ENCODE data around the gene TGFBR3.

Gene TGFBR3

GRCh38 chr1:91716339-91716738 is 169.6 kb downstream of the TGFBR3 start:
- DNase-seq (ENCODE audit: low read depth, low spot score) = no peak

DNA sequence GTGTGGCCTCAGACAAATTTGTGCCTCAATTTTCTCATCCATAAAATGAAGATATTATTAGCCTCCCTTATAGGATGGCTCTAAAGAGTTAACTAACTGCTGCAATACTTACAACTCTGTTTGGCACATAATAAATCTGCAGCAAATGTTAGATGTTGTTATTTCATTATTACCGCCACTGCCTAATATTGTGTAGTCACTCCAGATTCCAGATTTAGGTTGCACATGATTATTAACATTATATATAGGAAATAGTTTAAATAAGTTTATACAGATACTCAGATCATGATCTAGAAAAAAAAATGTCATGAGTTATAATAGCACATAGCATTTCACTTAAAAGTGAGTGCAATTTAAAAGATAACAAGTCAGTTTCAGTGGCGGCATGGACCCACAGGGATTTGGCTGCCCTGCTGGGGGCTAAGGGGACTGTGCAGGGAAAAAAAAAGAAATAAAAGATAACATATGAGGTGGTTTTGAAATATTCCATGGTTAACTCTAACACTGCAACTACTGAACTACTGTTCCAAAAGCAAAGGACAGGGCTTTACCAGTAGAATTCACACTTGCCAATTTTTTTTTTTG is 170.4 kb downstream of the TGFBR3 start:
- no peak for DNase-seq (ENCODE audit: low read depth, low spot score)

DNA sequence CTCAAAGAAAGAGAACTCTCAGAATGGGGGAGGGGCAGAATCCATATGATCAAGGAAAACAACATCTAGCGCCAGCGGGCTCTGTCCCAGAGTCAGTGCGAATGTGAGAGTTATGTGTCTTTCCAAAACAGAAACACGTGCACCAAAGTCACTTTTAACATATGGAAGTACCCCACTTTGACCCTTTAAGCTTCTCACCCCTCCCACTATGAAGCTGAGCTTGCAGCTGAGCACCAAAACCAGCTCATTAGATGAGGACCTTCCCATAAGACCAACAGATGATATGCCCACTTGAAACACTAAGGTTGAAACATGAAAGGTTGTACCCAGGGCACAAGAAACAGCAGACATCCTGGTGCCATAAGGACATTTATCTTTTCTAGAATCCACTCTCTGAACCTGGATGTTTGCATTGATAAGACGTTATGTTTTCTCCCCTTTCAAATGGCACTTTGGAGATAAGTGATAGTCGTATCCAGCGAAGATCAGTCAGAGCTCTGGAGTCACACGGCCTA is 171.0 kb downstream of the TGFBR3 start:
- DNase-seq (ENCODE audit: low read depth, low spot score) = no peak

DNA sequence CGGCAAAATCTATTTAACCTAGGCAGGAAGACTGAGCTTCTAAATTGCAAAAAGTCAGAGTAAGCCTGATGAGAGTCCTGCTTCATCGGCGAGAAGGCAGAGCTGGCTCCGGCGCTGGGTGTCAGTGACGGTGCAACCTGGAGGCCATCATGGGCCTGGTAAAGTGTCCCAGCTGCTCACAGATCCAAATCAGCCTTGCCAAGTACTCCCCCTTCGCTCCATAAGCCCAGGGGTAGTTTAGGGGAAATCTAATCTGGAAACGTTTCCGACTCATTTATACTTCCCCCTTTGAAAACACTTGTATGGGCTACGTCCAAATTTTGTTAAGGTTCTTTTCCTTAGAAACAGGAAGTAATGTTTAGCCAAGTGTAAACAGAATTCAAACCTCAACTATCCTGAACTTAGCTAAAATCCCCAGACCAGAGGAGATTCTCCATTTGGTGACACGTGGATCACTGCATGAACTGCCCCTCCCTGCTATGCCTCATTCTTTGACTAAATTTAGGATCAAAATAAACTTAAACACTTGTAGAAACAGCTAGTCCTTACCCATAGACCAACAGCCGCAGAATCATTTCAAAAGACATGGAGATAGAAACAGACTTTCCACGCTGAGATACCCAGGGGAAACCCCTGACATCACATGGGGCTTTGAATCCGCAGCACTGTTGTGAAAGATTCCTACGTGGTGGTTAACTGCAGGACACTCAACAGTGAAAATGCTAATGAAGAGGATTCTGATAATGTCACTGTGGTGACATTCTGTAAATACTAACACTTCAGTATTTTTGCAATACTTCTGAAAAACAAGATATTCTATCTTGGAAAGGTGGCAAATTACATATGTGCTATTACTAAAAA is 172.7 kb downstream of the TGFBR3 start:
- no peak for DNase-seq (ENCODE audit: low read depth, low spot score)

DNA sequence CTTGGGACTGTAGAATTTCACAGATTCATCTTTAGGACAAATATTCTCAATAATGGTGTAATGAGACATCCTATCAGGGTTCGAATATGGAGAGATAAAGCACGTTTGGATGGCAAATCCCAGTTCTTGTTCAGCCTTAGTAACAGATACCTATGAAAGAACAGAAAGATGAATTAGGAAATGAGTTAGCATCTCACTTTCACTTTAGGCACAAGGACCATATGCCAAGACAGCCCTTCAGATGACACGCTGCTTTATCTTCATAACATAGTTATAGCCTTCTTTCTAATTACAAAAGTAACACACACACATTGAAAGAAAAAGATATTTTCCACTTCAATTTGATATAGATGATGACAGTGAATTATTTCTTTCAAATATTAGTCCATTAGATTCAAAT is 173.6 kb downstream of the TGFBR3 start:
- DNase-seq (ENCODE audit: low read depth, low spot score) = no peak

- no peak for DNase-seq (ENCODE audit: low read depth, low spot score)
Measured at GRCh38 chr1:91711504-91712247, 174.3 kb downstream of the TGFBR3 start.

DNA sequence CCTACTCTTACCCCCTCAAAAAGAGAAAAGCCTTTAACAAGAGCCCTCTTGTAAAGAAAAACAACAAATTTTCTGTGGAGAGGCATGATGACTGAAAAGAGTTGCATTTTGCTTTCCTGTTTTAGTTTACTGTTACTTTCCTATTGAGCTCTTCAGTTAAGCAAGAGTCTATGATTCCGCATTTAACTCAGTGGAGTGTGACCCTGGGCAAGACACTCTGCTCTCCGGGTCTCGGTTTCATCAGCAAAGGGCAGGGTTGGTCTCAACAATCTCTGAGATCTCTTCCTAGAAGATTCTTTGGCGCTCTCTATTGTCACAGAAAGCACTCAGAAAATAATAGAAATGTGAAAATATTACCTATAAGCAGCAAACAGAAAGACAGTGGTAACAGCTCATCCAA is 175.7 kb downstream of the TGFBR3 start:
- no peak for DNase-seq (ENCODE audit: low read depth, low spot score)

GRCh38 chr1:91708691-91709090 is 177.3 kb downstream of the TGFBR3 start:
- DNase-seq (ENCODE audit: low read depth, low spot score) = no peak

DNA sequence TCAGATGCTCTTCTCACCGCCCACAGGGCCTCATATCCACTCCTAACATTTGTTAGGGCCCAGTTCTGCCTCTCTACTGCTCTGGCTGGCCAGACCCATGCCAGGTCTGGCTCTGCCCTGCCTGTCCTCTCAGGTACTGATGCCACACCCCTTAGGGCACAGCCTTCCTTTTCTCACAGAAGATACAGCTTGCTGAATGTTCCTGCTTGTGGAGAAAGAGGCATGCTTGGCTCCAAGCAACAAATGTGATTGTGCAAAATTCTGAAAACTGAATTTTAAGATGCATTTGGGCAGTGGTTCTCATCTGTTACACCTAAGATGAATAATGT is 178.1 kb downstream of the TGFBR3 start:
- no peak for DNase-seq (ENCODE audit: low read depth, low spot score)

GRCh38 chr1:91707114-91707889 is 178.6 kb downstream of the TGFBR3 start:
- no peak for DNase-seq (ENCODE audit: low read depth, low spot score)

DNA sequence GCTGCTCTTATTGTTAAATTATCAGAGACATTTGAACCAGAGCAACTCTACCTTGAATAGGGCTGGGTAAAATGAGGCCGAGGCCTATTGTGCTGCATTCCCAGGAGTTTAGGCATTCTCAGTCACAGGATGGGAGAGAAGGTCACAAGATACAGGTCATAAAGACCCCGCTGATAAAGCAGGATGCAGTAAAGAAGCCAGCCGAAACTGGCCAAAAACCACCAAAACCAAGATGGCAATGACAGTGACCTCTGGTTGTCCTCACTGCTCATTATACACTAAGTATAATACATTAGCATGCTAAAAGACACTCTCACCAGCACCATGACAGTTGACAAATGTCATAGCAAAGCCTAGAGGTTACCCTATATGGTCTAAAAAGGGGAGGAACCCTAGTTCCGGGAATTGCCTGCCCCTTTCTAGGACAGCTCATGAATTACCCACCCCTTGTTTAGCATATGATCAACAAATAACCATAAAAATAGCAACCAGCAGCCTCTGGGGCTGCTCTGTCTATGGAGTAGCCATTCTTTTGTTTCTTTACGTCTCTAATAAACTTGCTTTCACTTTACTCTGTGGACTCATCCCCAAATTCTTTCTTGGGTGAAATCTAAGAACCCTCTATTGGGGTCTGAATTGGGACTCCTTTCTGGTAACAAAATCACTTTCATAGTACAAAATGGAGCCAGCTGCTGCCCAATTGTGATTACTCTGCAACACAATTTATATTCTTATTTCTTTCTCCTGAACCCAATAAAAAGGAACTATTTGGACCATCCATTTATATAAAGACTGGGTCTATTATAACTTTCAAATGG is 179.6 kb downstream of the TGFBR3 start:
- DNase-seq (ENCODE audit: low read depth, low spot score) = no peak

GRCh38 chr1:91704746-91705145 is 181.2 kb downstream of the TGFBR3 start:
- no peak for DNase-seq (ENCODE audit: low read depth, low spot score)

DNA sequence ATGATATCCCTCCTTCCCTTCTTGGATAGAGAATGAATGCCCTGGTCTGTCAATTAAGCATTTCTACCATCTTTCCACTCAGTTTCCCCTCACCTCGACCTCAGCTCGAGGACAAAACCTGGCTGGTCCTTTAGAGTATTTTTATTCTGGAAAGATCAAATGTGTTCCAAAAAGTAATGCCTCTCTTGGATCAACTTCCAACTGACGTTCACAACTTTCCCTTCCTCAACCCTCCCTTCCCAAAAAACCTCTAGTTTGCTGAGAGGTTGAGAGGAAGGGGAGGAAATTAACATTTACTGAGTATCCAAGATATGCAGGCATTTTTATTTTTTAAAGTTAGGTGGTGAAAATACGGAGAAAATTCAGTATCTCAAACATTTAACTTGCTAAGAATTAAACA is 182.9 kb downstream of the TGFBR3 start:
- DNase-seq (ENCODE audit: low read depth, low spot score) = no peak

DNA sequence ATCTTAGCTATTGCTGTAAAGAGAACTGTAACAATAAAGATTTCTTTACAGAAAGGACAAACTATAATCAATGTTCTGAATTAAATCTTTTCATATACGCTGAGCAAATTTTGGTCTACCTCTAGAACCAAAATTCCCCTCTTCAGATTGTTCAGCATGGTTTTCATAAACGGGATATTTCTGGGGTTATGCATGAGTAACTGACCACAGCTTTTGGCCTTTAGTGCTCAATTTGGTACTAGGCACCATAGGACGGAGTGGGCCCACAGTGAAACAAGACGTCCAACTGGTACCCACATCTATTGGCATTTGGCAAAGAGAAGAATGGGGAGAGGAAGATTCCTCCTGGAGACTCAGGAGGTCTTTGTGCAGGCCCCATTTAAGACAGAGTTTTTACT is 184.5 kb downstream of the TGFBR3 start:
- no peak for DNase-seq (ENCODE audit: low read depth, low spot score)

- DNase-seq (ENCODE audit: low read depth, low spot score) = no peak
Measured at GRCh38 chr1:91700771-91701471, 185.0 kb downstream of the TGFBR3 start.

- DNase-seq (ENCODE audit: low read depth, low spot score) = no peak
Measured at GRCh38 chr1:91700332-91700731, 185.6 kb downstream of the TGFBR3 start.

GRCh38 chr1:91699339-91699974 is 186.5 kb downstream of the TGFBR3 start:
- DNase-seq (ENCODE audit: low read depth, low spot score) = no peak

DNA sequence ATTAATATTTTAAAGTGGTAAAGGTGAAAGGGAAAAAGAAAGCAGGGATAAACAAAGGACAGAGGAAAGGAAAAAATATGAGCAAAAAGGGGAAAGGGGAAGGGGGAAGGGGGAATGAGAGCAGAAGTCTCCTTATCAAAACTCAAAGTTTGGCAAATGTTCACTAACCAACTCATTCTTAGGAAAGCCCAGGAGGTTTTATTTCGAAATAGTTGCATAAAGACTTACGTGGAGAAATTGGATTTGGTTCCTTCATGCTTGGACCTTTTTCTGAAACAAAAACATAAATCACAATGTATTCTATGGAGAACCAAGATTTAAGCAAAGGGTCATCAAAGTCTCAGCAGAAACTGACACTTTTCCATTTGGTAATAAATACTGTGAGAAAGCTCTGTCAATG is 188.1 kb downstream of the TGFBR3 start:
- no peak for DNase-seq (ENCODE audit: low read depth, low spot score)

DNA sequence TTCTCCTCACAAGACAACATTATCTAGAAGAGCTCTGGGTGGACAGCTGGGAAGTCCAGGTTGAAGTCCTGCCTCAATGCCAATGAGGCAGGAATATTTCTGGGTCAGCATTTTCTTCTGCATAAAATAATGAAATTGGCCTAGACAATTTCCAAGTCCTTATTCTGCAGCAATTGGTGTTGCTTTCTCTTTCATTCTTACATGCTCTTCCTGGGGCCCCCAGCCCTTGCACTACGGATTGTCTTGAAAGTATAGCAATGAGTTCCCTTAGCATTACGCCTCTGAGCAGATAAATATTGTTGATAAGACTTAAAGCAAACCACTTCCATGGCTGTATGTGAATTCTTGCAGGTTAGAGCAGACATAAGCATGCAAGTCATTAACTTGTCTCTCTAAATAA is 188.5 kb downstream of the TGFBR3 start:
- no peak for DNase-seq (ENCODE audit: low read depth, low spot score)

- DNase-seq (ENCODE audit: low read depth, low spot score) = no peak
Measured at GRCh38 chr1:91696321-91696720, 189.6 kb downstream of the TGFBR3 start.

Measured in iPS DF 19.7 (cell line).